HEK293T (cell line): Measurements from ENCODE around the gene ANXA1.

Source experiments
- FOXM1 ChIP-seq: fragments of 450-650 bp; IDR thresholded peaks from 2 replicates; pipeline ENCODE4 v1.6.1; 2017; ENCODE audit warnings: mild to moderate bottlenecking, borderline replicate concordance
- PKNOX1 ChIP-seq: fragments of 450-650 bp; IDR thresholded peaks from 2 replicates; pipeline ENCODE4 v1.6.1; 2016
- SP1 ChIP-seq: fragments of 450-650 bp; IDR thresholded peaks from 2 replicates; pipeline ENCODE4 v1.6.1; 2017
- SUZ12 ChIP-seq: fragments of 450-650 bp; IDR thresholded peaks from 2 replicates; pipeline ENCODE4 v1.6.1; 2016; ENCODE audit warnings: mild to moderate bottlenecking

GRCh38 chr9:73154271-73154670 is 2.6 kb downstream of the ANXA1 start:
- TF ChIP-seq SP1 = no peak
- no peak for TF ChIP-seq SUZ12
- TF ChIP-seq FOXM1 = no peak
- TF ChIP-seq PKNOX1 = no peak
